Mononuclear cell (primary cell): Measurements from ENCODE around the gene NEDD4L. TPM values are rescaled to one million over a fixed set of nuclear protein-coding genes. Genes with fewer than 3 reads are reported as not detected.

Source experiments
- H3K27me3 ChIP-seq: 2 replicates; pipeline ENCODE4 v1.6.0; 2011; ENCODE audit warnings: low read length, control low read depth; ENCODE audit not compliant: insufficient read depth
- H3K4me1 ChIP-seq: 2 replicates; pipeline ENCODE4 v1.5.1; 2011; ENCODE audit warnings: mild to moderate bottlenecking, low read length, control low read depth; ENCODE audit not compliant: insufficient read depth
- H3K4me3 ChIP-seq: 2 replicates; pipeline ENCODE4 v1.5.1; 2011; ENCODE audit warnings: mild to moderate bottlenecking, low read length, moderate library complexity
- H3K9me3 ChIP-seq: 2 replicates; pipeline ENCODE4 v1.5.1; 2011; ENCODE audit warnings: low read depth, mild to moderate bottlenecking, control low read depth, low read length
- total RNA-seq: library from RNA; depleted of rRNA; stranded (reverse); fragments of >200 nt; gene quantifications from one replicate; pipeline ENCODE4 v1.2.3, GENCODE V29; 2012

Gene NEDD4L
- total RNA-seq, 1 donor: 8.7 TPM

GRCh38 chr18:58227361-58227930 is 183.4 kb downstream of the NEDD4L start:
- Histone ChIP-seq H3K4me3 (no peak overlapping the region), H3K27me3 (peaks cover 3% of the 10 kb centered on the region)

GRCh38 chr18:58228176-58228575 is 184.2 kb downstream of the NEDD4L start:
- H3K27me3 ChIP-seq: peaks cover 3% of the 10 kb centered on the region
- H3K4me1 ChIP-seq: no peaks in the 10 kb centered on the region
- H3K9me3 ChIP-seq: no peaks in the 10 kb centered on the region
- no peak overlapping the region for H3K4me3 ChIP-seq

More at GRCh38 chr18:58227361-58227930, 183.4 kb downstream of the NEDD4L start:
- Histone ChIP-seq H3K4me1 (no peaks in the 10 kb centered on the region), H3K9me3 (no peaks in the 10 kb centered on the region)

GRCh38 chr18:58228762-58229161 is 184.7 kb downstream of the NEDD4L start:
- Histone ChIP-seq H3K9me3 (no peaks in the 10 kb centered on the region), H3K4me3 (no peak overlapping the region), H3K4me1 (no peaks in the 10 kb centered on the region), H3K27me3 (peaks cover 3% of the 10 kb centered on the region)

GRCh38 chr18:58229162-58229561 is 185.1 kb downstream of the NEDD4L start:
- Histone ChIP-seq H3K9me3 (no peaks in the 10 kb centered on the region), H3K27me3 (peaks cover 3% of the 10 kb centered on the region), H3K4me1 (no peaks in the 10 kb centered on the region), H3K4me3 (no peak overlapping the region)

GRCh38 chr18:58230438-58231179 is 186.6 kb downstream of the NEDD4L start:
- no peaks in the 10 kb centered on the region for H3K4me1 ChIP-seq
- peaks cover 3% of the 10 kb centered on the region for H3K27me3 ChIP-seq
- H3K9me3 ChIP-seq: no peaks in the 10 kb centered on the region
- no peak overlapping the region for H3K4me3 ChIP-seq

GRCh38 chr18:58231930-58232329 is 187.9 kb downstream of the NEDD4L start:
- H3K4me3 ChIP-seq: no peak overlapping the region
- H3K9me3 ChIP-seq: no peaks in the 10 kb centered on the region
- H3K27me3 ChIP-seq: peaks cover 3% of the 10 kb centered on the region
- no peaks in the 10 kb centered on the region for H3K4me1 ChIP-seq

GRCh38 chr18:58232668-58233067 is 188.6 kb downstream of the NEDD4L start:
- Histone ChIP-seq H3K9me3 (no peaks in the 10 kb centered on the region), H3K4me3 (no peak overlapping the region), H3K27me3 (no peaks in the 10 kb centered on the region), H3K4me1 (no peaks in the 10 kb centered on the region)

- Histone ChIP-seq H3K27me3 (no peaks in the 10 kb centered on the region), H3K4me1 (no peaks in the 10 kb centered on the region), H3K9me3 (no peaks in the 10 kb centered on the region), H3K4me3 (no peak overlapping the region)
Observed at GRCh38 chr18:58234359-58234741, 190.3 kb downstream of the NEDD4L start.

- Histone ChIP-seq H3K4me3 (no peak overlapping the region), H3K4me1 (no peaks in the 10 kb centered on the region), H3K27me3 (no peaks in the 10 kb centered on the region), H3K9me3 (no peaks in the 10 kb centered on the region)
Observed at GRCh38 chr18:58235001-58235436, 191.0 kb downstream of the NEDD4L start.

GRCh38 chr18:58239879-58240278 is 195.9 kb downstream of the NEDD4L start:
- H3K9me3 ChIP-seq: no peaks in the 10 kb centered on the region
- H3K4me3 ChIP-seq: no peak overlapping the region
- no peaks in the 10 kb centered on the region for H3K4me1 ChIP-seq
- no peaks in the 10 kb centered on the region for H3K27me3 ChIP-seq

- no peaks in the 10 kb centered on the region for H3K27me3 ChIP-seq
- H3K4me1 ChIP-seq: no peaks in the 10 kb centered on the region
- H3K9me3 ChIP-seq: no peaks in the 10 kb centered on the region
- H3K4me3 ChIP-seq: no peak overlapping the region
Observed at GRCh38 chr18:58241026-58241679, 197.1 kb downstream of the NEDD4L start.

- Histone ChIP-seq H3K27me3 (no peaks in the 10 kb centered on the region), H3K9me3 (no peaks in the 10 kb centered on the region), H3K4me3 (no peak overlapping the region), H3K4me1 (no peaks in the 10 kb centered on the region)
Observed at GRCh38 chr18:58241877-58242276, 197.9 kb downstream of the NEDD4L start.

GRCh38 chr18:58242435-58242834 is 198.4 kb downstream of the NEDD4L start:
- Histone ChIP-seq H3K9me3 (no peaks in the 10 kb centered on the region), H3K4me3 (no peak overlapping the region), H3K4me1 (no peaks in the 10 kb centered on the region), H3K27me3 (no peaks in the 10 kb centered on the region)

- no peaks in the 10 kb centered on the region for H3K4me1 ChIP-seq
- no peaks in the 10 kb centered on the region for H3K9me3 ChIP-seq
- H3K27me3 ChIP-seq: no peaks in the 10 kb centered on the region
- no peak overlapping the region for H3K4me3 ChIP-seq
Observed at GRCh38 chr18:58242968-58243367, 198.9 kb downstream of the NEDD4L start.

GRCh38 chr18:58243401-58243800 is 199.4 kb downstream of the NEDD4L start:
- Histone ChIP-seq H3K9me3 (no peaks in the 10 kb centered on the region), H3K27me3 (no peaks in the 10 kb centered on the region), H3K4me1 (no peaks in the 10 kb centered on the region), H3K4me3 (no peak overlapping the region)
